GM23338 (cell line): ENCODE results near the gene CPLX3. TPM values are rescaled to one million over a fixed set of nuclear protein-coding genes. Genes with fewer than 3 reads are reported as not detected.

Experiments used
- ATAC-seq: fragments of 200-7000 bp; cut with Tn5 transposase; 3 replicates; pipeline ENCODE4 v1.9.1; 2020
- DNase-seq: peaks from one replicate; pipeline ENCODE4 v3.0.0-alpha.2; 2015; ENCODE audit warnings: low spot score
- H2AFZ ChIP-seq: fragments of 200-600 bp; sonication (generic); 2 replicates; pipeline ENCODE4 v1.8.0; 2016; ENCODE audit warnings: antibody characterized with exemption, mild to moderate bottlenecking, moderate library complexity
- H3F3A ChIP-seq: fragments of 200-600 bp; sonication (generic); replicated peaks from 2 replicates; pipeline ENCODE4 v1.8.0; 2017; ENCODE audit warnings: antibody characterized with exemption, mixed run types, low read depth
- H3K27ac ChIP-seq: fragments of 200-600 bp; sonication (generic); 2 replicates; pipeline ENCODE4 v1.6.1; 2016; ENCODE audit warnings: low read depth
- H3K27me3 ChIP-seq: fragments of 200-600 bp; sonication (generic); 2 replicates; pipeline ENCODE4 v1.8.0; 2016; ENCODE audit warnings: mild to moderate bottlenecking, mixed run types, moderate library complexity; ENCODE audit not compliant: insufficient read depth
- H3K36me3 ChIP-seq: fragments of 200-600 bp; sonication (generic); 2 replicates; pipeline ENCODE4 v1.8.0; 2016; ENCODE audit warnings: mild to moderate bottlenecking; ENCODE audit not compliant: insufficient read depth
- H3K4me1 ChIP-seq: fragments of 200-600 bp; sonication (generic); 2 replicates; pipeline ENCODE4 v1.8.0; 2016; ENCODE audit warnings: mild to moderate bottlenecking, moderate library complexity; ENCODE audit not compliant: insufficient read depth
- H3K4me2 ChIP-seq: fragments of 200-600 bp; sonication (generic); 2 replicates; pipeline ENCODE4 v1.7.1; 2017; ENCODE audit warnings: mixed run types
- H3K4me3 ChIP-seq: fragments of 200-600 bp; sonication (generic); 2 replicates; pipeline ENCODE4 v1.6.1; 2016; ENCODE audit warnings: mixed run types
- H3K79me2 ChIP-seq: fragments of 200-600 bp; sonication (generic); replicated peaks from 2 replicates; pipeline ENCODE4 v1.8.0; 2017; ENCODE audit warnings: mild to moderate bottlenecking; ENCODE audit not compliant: insufficient read depth
- H3K9me2 ChIP-seq: fragments of 200-600 bp; sonication (generic); 2 replicates; pipeline ENCODE4 v1.8.0; 2017; ENCODE audit not compliant: insufficient read depth
- H4K20me1 ChIP-seq: fragments of 200-600 bp; sonication (generic); replicated peaks from 2 replicates; pipeline ENCODE4 v1.8.0; 2017; ENCODE audit warnings: mild to moderate bottlenecking; ENCODE audit not compliant: insufficient read depth
- H3K27ac Mint-ChIP-seq: 2 replicates; pipeline ENCODE4 v1.8.0; 2020; ENCODE audit warnings: inconsistent platforms, mild to moderate bottlenecking, moderate library complexity, mixed read lengths
- H3K27me3 Mint-ChIP-seq: 3 replicates; pipeline ENCODE4 v1.8.0; 2022; ENCODE audit warnings: low read depth, mild to moderate bottlenecking, moderate library complexity, mixed read lengths, inconsistent platforms; ENCODE audit not compliant: insufficient read depth, poor library complexity
- H3K36me3 Mint-ChIP-seq: 3 replicates; pipeline ENCODE4 v1.8.0; 2021; ENCODE audit warnings: low read depth, mild to moderate bottlenecking, inconsistent platforms, moderate library complexity, mixed read lengths
- H3K4me1 Mint-ChIP-seq: 3 replicates; pipeline ENCODE4 v1.8.0; 2020; ENCODE audit warnings: mild to moderate bottlenecking, inconsistent platforms, mixed read lengths
- H3K4me3 Mint-ChIP-seq: 3 replicates; pipeline ENCODE4 v1.8.0; 2021; ENCODE audit warnings: moderate library complexity, mild to moderate bottlenecking, inconsistent platforms, mixed read lengths
- H3K9me3 Mint-ChIP-seq: 3 replicates; pipeline ENCODE4 v1.8.0; 2020; ENCODE audit warnings: moderate library complexity, mild to moderate bottlenecking, inconsistent platforms, mixed read lengths
- CREB1 ChIP-seq: fragments of 250-450 bp; sonication (Bioruptor Pico); IDR thresholded peaks from 2 replicates; pipeline ENCODE4 v1.5.0; 2020; ENCODE audit warnings: low read depth, mild to moderate bottlenecking, moderate library complexity
- EZH2 ChIP-seq: fragments of 200-600 bp; sonication (generic); IDR thresholded peaks from one replicate; pipeline ENCODE4 v1.8.0; 2017; ENCODE audit warnings: antibody characterized with exemption, mild to moderate bottlenecking, low read depth; ENCODE audit not compliant: unreplicated experiment
- EZH2phosphoT487 ChIP-seq: fragments of 200-600 bp; sonication (generic); IDR thresholded peaks from one replicate; pipeline ENCODE4 v1.8.1; 2018; ENCODE audit warnings: antibody characterized with exemption; ENCODE audit not compliant: unreplicated experiment
- JUNB ChIP-seq: IDR thresholded peaks from one replicate; pipeline ENCODE4 v1.6.1; 2016; ENCODE audit warnings: antibody characterized with exemption; ENCODE audit not compliant: unreplicated experiment
- NANOG ChIP-seq: IDR thresholded peaks from 2 replicates; pipeline ENCODE4 v1.6.1; 2016; ENCODE audit warnings: antibody characterized with exemption, borderline replicate concordance
- POLR2AphosphoS5 ChIP-seq: IDR thresholded peaks from 2 replicates; pipeline ENCODE4 v1.6.1; 2016; ENCODE audit warnings: antibody characterized with exemption, low read depth
- STAT1 ChIP-seq: IDR thresholded peaks from one replicate; pipeline ENCODE4 v1.6.1; 2016; ENCODE audit warnings: antibody characterized with exemption; ENCODE audit not compliant: unreplicated experiment
- ZNF114 ChIP-seq: fragments of 250-450 bp; sonication (Bioruptor Pico); IDR thresholded peaks from 2 replicates; pipeline ENCODE4 v1.5.0; 2020; ENCODE audit warnings: mild to moderate bottlenecking, moderate library complexity
- ZNF331 ChIP-seq: fragments of 250-450 bp; sonication (Bioruptor Pico); IDR thresholded peaks from 2 replicates; pipeline ENCODE4 v1.5.0; 2020; ENCODE audit warnings: low read depth, mild to moderate bottlenecking, moderate library complexity
- polyA plus RNA-seq: library from polyadenylated mRNA; unstranded; fragments of >200 nt; fragmentation: Nextera tagmentation; extraction: Ambion mirVana; gene quantifications from 2 replicates; pipeline ENCODE4 v1.2.1, GENCODE V29; 2016
- total RNA-seq: library from RNA; depleted of rRNA; stranded (reverse); fragments of >200 nt; shearing (Covaris generic); gene quantifications from 2 replicates; pipeline ENCODE4 v1.2.3, GENCODE V29; 2014
- TF ChIP-seq, protein P1 (sequence below): IDR thresholded peaks from one replicate; pipeline ENCODE4 v1.6.1; 2018; ENCODE audit warnings: antibody characterized with exemption; ENCODE audit not compliant: unreplicated experiment
- TF ChIP-seq, protein P2 (sequence below): fragments of 250-450 bp; sonication (Bioruptor Pico); IDR thresholded peaks from 2 replicates; pipeline ENCODE4 v1.5.0; 2020; ENCODE audit warnings: mild to moderate bottlenecking, moderate library complexity
- TF ChIP-seq, protein P3 (sequence below), 2 experiments: fragments of 200-600 bp in 1 of 2; sonication (generic) in 1 of 2; conservative IDR thresholded peaks; 2 replicates each; pipeline versions ENCODE4 v1.5.1 to v1.6.1; 2016 to 2017; ENCODE audit warnings: antibody characterized with exemption in 2 of 2, low read depth in 2 of 2, mild to moderate bottlenecking in 2 of 2, moderate library complexity in 1 of 2
- TF ChIP-seq, protein P4 (sequence below): IDR thresholded peaks from 2 replicates; pipeline ENCODE4 v1.6.1; 2016; ENCODE audit warnings: antibody characterized with exemption

Gene CPLX3
- total and polyA plus RNA-seq, 2 experiments from 2014 or later: 0.66 TPM; not detected in 1

DNA sequence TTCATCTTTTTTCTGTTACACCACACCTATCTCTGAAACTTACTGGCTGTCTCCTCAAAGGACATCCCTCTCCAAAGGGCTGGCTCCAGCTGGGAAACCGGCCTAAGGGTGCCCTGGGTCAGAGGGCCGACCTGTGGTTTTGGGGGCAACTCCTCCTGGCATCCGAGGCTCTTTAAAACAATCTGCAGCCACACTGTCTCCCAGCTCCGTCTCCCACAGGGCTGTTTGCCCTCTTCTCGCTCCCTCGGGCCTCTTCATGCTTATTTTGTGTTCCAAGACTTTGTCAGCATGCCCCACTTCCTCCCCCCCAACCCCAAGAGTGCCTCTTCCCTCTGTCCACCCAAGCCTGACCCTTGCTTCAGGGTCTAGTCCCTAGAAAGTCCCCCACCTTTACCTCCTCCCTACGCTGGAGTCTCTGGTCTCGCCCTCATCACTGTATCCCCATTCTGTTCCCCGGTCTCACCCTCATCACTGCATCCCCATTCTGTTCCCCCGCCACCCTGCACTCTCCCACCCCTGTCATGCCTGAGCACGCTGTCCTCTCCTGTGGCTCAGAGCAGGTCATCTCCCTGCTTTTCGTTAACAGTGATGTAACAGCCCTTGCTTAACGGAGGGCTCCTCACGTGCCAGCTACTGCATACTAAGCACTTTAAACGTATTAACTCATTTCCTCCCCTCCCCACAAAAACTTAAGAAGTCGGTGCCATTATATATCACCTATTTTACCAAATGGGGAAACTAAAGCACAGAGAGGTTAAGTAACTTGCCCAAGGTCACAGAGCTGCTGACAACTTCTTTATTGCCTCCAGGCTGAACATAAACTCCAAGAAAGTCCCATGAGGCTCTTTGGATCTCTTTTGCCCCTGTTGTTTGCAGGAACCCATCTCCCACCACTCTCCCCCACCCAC, 45.6 kb upstream of the CPLX3 start:
- no peaks in the 10 kb centered on the region for H3K9me3 Mint-ChIP-seq
- no peaks in the 10 kb centered on the region for H3K36me3 Mint-ChIP-seq
- peaks cover 41% of the 10 kb centered on the region for H3K4me1 Mint-ChIP-seq
- no peak overlapping the region for H3K27ac ChIP-seq
- peak overlapping the region; percentile 99 for H3K4me2 ChIP-seq
- TF ChIP-seq JUNB (no peak), CREB1 (CRISPR knock-in tag) (no peak), ZNF331 (CRISPR knock-in tag) (no peak), POLR2AphosphoS5 (no peak), EZH2 (no peak), STAT1 (no peak), ZNF114 (no peak), NANOG (no peak), EZH2phosphoT487 (no peak)
- TF ChIP-seq, protein P1, sequence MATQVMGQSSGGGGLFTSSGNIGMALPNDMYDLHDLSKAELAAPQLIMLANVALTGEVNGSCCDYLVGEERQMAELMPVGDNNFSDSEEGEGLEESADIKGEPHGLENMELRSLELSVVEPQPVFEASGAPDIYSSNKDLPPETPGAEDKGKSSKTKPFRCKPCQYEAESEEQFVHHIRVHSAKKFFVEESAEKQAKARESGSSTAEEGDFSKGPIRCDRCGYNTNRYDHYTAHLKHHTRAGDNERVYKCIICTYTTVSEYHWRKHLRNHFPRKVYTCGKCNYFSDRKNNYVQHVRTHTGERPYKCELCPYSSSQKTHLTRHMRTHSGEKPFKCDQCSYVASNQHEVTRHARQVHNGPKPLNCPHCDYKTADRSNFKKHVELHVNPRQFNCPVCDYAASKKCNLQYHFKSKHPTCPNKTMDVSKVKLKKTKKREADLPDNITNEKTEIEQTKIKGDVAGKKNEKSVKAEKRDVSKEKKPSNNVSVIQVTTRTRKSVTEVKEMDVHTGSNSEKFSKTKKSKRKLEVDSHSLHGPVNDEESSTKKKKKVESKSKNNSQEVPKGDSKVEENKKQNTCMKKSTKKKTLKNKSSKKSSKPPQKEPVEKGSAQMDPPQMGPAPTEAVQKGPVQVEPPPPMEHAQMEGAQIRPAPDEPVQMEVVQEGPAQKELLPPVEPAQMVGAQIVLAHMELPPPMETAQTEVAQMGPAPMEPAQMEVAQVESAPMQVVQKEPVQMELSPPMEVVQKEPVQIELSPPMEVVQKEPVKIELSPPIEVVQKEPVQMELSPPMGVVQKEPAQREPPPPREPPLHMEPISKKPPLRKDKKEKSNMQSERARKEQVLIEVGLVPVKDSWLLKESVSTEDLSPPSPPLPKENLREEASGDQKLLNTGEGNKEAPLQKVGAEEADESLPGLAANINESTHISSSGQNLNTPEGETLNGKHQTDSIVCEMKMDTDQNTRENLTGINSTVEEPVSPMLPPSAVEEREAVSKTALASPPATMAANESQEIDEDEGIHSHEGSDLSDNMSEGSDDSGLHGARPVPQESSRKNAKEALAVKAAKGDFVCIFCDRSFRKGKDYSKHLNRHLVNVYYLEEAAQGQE: no peak
- TF ChIP-seq, protein P2, sequence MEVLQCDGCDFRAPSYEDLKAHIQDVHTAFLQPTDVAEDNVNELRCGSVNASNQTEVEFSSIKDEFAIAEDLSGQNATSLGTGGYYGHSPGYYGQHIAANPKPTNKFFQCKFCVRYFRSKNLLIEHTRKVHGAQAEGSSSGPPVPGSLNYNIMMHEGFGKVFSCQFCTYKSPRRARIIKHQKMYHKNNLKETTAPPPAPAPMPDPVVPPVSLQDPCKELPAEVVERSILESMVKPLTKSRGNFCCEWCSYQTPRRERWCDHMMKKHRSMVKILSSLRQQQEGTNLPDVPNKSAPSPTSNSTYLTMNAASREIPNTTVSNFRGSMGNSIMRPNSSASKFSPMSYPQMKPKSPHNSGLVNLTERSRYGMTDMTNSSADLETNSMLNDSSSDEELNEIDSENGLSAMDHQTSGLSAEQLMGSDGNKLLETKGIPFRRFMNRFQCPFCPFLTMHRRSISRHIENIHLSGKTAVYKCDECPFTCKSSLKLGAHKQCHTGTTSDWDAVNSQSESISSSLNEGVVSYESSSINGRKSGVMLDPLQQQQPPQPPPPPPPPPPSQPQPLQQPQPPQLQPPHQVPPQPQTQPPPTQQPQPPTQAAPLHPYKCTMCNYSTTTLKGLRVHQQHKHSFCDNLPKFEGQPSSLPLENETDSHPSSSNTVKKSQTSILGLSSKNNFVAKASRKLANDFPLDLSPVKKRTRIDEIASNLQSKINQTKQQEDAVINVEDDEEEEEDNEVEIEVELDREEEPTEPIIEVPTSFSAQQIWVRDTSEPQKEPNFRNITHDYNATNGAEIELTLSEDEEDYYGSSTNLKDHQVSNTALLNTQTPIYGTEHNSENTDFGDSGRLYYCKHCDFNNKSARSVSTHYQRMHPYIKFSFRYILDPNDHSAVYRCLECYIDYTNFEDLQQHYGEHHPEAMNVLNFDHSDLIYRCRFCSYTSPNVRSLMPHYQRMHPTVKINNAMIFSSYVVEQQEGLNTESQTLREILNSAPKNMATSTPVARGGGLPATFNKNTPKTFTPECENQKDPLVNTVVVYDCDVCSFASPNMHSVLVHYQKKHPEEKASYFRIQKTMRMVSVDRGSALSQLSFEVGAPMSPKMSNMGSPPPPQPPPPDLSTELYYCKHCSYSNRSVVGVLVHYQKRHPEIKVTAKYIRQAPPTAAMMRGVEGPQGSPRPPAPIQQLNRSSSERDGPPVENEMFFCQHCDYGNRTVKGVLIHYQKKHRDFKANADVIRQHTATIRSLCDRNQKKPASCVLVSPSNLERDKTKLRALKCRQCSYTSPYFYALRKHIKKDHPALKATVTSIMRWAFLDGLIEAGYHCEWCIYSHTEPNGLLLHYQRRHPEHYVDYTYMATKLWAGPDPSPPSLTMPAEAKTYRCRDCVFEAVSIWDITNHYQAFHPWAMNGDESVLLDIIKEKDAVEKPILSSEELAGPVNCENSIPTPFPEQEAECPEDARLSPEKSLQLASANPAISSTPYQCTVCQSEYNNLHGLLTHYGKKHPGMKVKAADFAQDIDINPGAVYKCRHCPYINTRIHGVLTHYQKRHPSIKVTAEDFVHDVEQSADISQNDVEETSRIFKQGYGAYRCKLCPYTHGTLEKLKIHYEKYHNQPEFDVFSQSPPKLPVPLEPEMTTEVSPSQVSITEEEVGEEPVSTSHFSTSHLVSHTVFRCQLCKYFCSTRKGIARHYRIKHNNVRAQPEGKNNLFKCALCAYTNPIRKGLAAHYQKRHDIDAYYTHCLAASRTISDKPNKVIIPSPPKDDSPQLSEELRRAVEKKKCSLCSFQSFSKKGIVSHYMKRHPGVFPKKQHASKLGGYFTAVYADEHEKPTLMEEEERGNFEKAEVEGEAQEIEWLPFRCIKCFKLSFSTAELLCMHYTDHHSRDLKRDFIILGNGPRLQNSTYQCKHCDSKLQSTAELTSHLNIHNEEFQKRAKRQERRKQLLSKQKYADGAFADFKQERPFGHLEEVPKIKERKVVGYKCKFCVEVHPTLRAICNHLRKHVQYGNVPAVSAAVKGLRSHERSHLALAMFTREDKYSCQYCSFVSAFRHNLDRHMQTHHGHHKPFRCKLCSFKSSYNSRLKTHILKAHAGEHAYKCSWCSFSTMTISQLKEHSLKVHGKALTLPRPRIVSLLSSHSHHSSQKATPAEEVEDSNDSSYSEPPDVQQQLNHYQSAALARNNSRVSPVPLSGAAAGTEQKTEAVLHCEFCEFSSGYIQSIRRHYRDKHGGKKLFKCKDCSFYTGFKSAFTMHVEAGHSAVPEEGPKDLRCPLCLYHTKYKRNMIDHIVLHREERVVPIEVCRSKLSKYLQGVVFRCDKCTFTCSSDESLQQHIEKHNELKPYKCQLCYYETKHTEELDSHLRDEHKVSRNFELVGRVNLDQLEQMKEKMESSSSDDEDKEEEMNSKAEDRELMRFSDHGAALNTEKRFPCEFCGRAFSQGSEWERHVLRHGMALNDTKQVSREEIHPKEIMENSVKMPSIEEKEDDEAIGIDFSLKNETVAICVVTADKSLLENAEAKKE: no peak
- TF ChIP-seq, protein P3, sequence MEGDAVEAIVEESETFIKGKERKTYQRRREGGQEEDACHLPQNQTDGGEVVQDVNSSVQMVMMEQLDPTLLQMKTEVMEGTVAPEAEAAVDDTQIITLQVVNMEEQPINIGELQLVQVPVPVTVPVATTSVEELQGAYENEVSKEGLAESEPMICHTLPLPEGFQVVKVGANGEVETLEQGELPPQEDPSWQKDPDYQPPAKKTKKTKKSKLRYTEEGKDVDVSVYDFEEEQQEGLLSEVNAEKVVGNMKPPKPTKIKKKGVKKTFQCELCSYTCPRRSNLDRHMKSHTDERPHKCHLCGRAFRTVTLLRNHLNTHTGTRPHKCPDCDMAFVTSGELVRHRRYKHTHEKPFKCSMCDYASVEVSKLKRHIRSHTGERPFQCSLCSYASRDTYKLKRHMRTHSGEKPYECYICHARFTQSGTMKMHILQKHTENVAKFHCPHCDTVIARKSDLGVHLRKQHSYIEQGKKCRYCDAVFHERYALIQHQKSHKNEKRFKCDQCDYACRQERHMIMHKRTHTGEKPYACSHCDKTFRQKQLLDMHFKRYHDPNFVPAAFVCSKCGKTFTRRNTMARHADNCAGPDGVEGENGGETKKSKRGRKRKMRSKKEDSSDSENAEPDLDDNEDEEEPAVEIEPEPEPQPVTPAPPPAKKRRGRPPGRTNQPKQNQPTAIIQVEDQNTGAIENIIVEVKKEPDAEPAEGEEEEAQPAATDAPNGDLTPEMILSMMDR (conservative IDR thresholded peaks at IDR 0.05; ENCODE audit: low read depth in 2 of 2): no peak
- TF ChIP-seq, protein P4, sequence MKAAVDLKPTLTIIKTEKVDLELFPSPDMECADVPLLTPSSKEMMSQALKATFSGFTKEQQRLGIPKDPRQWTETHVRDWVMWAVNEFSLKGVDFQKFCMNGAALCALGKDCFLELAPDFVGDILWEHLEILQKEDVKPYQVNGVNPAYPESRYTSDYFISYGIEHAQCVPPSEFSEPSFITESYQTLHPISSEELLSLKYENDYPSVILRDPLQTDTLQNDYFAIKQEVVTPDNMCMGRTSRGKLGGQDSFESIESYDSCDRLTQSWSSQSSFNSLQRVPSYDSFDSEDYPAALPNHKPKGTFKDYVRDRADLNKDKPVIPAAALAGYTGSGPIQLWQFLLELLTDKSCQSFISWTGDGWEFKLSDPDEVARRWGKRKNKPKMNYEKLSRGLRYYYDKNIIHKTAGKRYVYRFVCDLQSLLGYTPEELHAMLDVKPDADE: no peak
- no peak overlapping the region for H3K27ac Mint-ChIP-seq
- peak overlapping the region; percentile 79 for H3K4me3 ChIP-seq
- H3K4me3 Mint-ChIP-seq: peak overlapping the region; percentile 77
- no peaks in the 10 kb centered on the region for H3K9me2 ChIP-seq
- peaks cover 19% of the 10 kb centered on the region for H3K27me3 ChIP-seq
- peaks cover 15% of the 10 kb centered on the region for H3K4me1 ChIP-seq
- no peaks in the 10 kb centered on the region for H3K36me3 ChIP-seq
- ATAC-seq (no peak), DNase-seq (no peak)
- peak overlapping the region; percentile 97 for H2AFZ ChIP-seq
- peaks cover 5% of the 10 kb centered on the region for H3K79me2 ChIP-seq
- peaks cover 10% of the 10 kb centered on the region; the same call in 1 of the 2 replicates for H4K20me1 ChIP-seq
- no peaks in the 10 kb centered on the region for H3F3A ChIP-seq
- H3K27me3 Mint-ChIP-seq: peaks cover 26% of the 10 kb centered on the region
